ENCODE measurements around the gene BIRC5.

The BIRC5 gene

DNA sequence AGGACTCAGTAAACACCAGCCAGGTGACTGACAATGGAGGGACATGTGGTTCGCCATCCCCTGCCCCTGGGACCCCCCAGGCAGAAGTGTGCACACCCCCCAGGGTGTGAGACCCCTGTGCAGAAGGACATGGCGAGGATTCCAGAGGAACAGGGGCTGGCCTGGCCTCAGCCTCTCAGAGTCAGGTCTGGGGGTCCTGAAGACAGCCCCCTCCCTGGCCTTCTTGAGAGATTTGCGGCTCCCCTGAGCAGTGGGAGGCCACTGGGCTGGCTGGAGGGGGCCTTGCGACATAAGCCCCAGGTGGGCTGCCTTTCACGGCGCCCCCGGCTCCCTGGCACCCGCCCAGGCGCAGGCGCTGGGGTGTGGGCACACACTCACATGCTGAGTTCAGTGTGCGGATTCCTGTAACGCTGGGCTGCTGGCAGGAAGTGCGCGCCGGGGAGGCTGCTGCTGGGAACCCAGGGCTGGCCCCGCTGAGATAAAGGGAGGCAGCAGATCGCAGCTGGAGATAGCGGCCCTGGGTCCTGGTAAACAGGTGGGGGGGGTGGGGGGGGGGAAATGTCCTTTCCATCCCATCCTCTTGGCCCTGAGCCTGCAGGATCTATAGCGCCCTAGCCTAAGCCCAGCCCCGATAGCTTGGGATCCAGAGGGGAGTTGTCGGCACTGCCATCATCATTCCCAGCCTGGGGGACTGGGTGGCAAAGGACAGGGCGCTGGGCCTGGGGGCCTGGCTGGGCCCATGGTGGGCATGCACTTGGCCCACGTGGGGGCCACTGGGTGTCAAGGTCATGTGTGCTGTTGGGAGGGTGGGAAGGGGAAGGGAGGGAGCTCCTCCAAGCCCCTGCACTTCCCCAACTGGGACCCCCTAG, 44.5 kb downstream of the BIRC5 start:
- no peak for DNase-seq

DNA sequence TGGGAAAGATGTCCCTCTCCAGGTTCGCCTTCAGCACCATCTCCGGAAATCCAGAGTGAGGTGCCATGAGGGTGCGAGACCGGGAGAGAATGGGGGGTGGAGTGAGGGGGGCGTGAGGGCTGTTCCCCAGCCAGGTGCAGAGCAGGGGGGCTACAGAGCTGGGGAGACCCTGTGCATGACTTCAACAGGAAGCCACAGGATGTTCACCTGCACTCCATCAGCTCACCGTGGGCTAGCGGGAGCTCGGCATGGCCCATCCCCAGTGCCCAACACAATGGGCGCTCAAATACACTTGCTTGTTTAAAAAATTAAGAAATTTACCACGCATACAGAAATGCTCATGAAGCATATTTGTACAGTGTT, 45.1 kb downstream of the BIRC5 start:
- no peak for DNase-seq

DNA sequence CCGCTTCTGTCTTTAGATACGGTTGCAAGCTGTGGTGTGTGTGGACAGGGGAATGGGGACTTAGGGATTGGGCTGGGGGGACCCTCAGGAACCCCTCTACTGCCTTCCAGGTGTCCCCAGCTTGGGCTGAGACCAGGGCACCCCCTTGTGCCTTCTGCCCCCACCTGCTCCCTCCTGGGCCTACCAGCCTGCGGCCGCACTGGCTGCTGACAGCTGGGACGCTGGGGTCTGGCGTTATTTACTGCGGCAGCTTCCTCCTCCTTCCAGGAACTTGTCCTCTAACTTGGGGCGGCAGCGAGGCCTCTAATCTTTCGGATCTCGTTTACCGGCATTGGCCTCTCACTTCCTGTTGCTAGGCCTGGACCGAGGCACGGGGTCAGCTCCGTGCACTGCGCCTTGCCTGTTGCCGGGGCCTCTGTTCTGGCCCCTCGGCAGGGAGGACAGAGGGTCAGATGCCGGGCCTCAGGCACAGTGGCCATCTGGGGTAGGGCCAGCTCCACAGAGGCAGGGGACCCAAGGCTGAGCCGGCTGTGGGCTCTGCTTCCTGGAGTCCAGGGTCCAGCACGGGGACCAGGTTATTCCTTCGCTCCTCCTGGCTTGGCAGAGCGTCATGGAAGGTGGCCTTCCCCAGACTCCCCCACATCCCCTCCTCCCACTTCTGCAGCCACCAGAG, 49.1 kb downstream of the BIRC5 start:
- DNase-seq, result no peak

DNA sequence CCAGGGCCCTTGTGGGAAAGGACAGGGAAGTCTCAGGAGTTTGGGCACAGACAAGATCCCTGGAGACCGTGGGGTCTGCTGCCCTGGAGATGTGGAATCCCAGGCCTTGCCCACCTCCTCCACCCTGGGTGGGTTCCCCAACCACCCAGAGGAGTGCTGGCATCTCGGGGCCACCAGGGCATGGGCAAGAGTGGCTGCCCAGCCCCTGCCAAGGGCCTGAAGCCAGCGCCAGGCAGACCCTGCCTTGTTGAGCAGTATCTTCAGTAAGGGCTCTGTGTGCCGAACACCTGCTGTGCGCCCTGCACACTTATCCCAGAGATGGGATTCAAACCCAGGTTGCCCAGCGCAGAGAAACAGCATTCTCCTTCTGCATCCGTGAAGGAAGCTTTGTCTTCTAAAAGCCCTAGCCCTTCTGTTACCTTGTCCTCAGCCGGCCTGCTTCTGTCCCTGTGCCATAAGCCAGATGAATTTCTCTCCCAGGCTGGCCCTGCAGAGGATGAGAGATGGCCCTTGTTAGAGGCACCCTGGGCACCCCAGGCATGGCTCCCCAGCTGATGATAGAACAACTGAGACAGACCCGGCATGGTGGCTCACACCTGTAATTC, 49.8 kb downstream of the BIRC5 start:
- DNase-seq, result no peak

DNA sequence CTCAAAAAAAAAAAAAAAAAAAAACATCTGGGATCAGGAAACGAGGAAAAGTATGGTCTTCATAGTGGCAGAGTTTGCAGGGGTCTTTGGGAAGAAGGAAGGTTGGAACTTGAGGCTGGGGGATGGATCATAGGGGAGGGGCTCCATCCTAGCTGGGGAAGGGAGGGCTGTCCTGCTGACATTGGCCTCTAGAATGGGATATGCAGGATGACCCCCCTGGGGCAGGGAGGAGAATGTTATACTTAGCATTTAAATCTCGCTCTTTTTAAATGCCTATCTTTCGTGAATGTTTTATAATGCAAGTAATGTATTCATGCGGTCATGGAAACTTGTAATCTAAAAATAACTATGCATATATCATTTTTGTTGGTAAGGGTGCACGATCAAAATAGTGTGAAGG, 50.5 kb downstream of the BIRC5 start:
- DNase-seq, result no peak

DNA sequence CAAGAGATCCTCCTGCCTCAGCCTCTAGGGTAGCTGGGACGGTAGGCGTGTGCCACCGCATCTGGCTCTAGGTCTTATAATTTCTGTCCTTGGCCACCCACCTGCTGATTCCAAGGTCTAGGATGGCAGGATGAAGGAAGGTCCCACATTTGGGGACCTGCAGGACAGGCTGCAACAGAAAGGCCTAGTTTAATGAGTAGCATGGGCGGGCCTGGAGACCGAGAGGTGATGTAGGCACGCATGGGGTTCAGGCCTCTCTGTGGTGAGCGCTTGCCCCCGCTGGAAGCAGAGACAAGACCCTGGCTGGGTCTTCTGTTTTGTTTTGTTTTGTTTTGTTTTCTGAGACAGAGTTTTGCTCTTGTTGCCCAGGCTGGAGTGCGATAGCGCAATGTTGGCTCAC, 51.1 kb downstream of the BIRC5 start:
- DNase-seq, result no peak

DNA sequence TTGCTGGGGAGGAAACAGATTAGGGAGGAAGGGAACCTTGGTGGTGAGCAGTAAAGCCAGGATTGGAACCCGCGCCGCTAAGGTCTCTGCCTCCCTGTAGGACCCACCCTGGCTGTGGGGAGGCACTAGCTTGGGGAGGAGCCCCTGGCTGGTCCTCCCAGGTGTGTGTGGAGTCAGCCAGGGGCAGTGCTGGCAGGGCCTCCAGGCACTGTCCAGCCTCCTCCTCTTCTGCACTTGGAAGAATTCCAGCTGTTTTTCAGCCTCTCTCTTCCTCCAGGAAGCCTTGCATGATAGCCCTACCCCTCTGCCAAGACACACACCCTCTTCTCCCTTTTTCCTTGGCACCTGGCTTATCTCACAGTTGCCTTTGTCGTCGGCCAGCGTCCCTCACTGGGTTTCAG, 52.2 kb downstream of the BIRC5 start:
- no peak for DNase-seq

DNA sequence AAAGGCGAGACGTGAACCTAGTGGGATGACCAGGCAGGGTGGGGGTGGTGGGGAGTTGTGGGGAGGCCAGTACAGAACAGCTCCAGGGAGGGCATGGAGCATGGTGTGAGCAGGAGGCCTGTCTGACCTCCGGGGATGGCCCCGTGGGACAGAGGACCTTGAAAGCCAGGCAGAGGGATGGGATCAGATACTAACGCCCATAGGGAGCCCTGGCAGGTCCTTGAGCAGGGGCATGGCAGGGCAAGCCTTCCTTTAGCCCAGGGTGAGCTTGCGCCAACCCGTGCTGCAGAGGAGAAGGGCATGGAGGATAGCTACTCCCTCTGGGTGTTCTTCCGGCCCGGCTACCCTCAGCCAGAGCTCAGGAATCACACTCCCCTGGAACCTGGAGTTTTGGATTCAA, 52.7 kb downstream of the BIRC5 start:
- DNase-seq, result no peak

DNA sequence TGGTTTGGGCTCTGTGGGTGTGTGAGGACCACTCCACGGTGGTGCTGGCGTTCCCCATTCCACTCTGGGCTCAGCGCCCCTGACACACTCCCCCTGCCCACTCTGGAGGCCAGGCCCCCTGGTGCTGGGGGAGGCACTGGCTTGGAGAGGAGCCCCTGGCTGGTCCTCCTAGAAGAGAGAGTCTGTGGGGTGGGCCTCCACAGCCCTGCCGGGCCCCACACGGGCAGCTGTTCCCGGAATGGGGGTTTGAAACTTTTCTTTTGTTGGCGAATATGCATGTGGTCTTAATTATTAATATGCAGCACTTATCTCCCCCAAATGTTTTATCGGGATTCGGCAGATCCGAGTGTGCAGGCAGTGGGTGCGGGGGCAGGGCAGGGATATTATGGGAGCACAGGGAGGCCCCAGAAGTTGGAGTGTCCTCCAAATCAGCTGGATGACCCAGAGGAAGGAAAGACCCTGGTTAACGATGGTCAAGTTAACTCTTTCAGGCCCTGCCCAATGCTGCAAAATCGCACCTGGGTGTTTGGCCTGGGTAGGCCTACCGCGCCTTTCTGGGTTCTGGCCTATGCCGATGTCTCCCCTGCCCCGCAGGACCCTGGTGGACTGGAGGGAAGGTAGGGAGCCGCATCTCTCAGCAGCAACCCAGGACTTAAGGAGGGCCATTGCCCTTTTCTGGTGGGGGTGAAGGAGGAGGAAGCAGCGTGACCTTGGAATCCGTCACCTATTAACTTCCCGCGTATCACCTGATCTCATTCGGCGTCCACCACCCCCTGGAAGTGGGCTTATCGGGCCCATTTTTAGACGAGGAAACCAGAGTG, 53.4 kb downstream of the BIRC5 start:
- DNase-seq, result no peak

DNA sequence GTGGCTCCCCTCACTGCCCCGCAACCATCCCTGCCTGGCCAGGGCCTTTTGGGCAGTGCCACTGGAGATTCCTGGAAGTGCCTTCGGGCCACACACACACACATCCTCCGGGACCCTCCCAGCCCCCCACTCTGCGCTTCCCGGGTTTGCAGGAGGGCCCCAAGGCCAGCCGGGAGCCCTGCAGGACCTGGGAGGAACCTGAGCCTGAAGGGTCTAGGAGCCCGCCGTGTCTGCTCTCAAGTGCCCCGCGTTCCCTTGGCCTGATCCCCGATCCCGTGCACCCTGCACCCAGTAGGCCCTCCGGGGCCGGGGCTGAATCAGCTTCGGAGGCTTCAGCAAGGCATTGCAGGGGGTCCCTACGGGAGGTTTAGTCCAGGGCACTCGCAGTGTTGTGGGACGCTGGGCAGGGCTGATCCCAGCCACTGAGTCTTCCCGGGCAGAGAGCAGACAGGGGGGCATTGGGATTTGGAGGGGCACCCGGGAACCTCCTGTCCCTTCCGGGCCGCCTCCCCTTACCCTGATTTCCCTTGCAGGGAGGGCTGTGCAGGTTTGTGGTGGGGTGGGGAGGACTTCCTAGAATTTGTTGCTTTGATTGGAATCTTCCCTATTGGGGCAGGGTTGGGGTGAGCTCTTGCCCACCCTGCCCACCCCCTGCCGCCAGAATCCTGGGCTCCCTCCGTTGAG, 54.3 kb downstream of the BIRC5 start:
- no peak for DNase-seq

DNA sequence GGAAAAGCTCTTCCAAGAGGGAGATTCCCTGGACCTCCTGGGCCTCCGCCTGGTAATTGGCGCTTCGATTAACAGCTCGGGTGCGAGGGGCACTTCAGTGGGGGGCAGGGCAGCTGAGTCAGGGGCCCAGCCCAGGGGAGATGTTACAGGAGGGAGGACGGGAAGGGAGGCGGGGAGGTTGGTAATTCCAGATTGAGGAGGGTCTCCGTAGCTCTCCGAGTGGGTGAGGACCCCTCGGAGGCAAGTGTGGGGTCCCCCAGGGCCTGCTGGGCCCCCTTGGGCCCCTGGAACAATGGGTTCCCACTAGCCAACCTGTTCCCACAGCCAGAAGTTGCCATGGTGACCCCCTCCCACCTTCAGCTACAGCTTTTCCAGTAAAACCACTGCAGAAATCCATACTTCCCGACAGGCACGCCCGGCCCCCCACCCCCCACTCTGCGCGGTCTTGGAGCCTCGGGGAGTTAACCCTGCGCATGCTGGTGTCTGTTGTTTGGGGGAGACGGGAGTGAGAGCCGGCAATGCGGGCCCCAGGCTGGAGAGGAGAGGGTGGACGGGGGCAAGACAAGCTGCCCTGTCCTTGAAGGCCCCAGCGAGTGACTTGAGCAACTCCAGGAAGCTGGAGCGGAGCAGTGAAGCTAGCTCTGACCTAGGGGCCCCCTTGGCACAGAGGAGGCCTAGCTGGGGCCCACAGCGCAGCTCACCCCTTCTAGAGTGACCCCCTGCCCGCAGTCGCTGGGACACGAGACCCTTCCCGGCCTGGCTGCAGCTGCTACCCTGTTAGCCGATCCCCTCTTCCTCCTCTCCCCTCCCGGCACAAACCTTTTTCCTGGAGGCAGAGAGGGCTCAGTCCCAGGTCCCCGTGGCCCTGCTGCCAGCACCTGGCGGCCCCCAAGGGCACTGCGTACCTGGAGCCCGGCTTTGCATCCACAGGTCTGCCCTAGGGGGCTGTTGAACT, 55.2 kb downstream of the BIRC5 start:
- DNase-seq, result no peak

DNA sequence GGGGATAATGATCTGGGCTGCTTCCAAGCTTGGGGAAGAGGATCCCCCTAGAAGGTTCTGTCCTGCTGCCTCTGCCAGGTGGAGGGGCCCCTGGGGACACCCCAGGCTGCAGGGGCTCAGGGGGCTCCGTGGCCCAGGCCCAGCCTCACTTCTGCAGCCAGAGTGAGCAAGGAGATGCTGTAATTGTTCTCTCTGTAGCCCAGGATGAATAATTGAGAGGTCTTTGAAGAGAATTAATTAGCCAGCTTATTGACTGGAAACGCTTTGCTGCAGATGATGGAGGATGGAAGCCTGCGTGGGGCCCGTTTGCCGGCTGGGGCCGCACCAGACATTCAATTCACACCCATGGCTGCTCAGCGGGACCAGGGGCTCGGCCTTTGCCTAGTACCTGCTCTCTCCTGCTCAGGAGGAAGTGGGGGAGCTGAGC, 55.9 kb downstream of the BIRC5 start:
- DNase-seq, result no peak

DNA sequence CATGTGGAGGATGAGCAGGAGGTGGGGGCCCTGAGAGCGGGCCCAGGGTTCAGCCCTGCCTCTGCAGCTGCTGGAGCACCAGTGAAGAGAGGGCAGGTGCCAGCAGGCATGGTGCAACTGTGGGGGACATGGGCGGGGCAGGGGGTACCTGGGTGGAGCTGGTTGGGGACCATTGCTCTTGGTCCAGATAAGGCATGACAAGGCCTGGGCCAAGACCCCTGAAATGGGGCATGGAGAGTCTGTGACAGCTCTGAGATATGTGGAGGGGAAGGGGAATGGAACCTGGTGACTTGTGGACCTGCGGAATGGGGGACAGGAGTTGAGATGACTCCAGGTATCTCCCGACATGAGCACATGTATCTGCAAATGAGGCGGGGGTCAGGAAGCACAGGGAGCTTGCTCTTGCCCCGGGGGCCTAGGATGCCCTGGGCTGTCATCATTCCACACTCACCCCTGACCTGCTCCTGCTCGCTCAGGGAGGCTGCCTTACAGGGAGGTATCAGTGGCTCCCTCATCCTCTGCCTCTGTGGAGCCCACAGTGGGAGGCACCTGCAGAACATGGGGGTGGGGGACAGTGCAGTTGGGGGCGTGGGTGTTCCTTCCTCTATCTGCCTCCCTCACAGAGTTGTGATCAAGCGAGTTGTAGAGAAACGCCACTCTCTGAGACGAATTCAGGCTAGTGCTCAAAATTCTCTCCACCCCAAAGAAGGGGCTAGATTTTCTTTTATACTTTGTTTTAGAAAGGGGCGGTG, 57.5 kb downstream of the BIRC5 start:
- no peak for DNase-seq

DNA sequence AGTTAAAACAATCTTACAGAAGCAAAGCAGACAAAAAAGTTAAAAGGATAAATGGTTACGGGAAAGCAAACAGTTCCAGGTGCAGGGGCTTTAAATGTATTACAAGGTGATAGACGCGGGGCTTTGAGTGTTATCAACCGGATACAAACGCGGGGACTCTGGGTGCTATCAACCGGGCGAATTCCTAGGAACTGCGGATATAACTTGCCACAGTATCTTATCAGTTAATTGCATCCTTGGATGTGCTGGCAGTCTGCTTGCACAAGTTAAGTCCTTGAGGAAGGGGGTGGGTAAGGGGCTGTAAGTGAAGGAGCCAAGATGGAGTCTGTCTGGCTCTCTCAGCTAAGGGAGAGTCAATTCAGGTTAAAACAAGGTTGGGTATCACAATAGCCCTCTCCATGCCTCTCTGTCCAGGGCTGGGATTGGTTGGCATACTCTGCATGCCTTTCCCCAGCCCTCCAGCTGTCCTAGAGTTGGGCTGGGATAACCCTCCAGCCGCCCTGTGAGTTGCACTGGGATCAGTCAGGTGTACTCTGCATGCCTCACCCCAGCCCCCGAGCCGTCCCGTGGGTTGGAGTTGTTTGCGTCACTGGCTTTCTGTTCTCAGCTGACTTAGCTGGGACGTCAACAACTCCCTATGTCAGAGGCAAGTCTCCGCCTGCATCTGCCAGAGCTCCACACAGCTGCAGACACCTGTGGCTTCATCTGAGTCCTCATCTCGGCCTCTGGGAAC, 58.3 kb downstream of the BIRC5 start:
- DNase-seq, result peak; percentile 59

DNA sequence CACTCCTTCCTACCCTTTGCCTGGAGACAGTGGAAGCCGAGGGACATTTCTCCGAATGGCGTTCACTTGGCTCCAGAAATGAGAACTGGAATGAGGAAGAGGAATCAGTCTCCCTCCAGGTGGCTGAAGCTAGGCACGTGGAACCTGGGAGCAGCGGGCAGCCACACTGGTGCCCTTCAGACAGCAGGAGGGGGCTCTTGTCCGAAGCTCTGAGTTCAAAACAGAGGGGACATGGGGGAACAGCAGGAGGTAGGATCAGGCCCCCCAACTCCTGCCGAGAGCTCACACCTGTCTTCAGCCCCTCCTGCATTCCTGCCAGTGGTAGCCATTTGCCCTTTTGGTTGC, 58.8 kb downstream of the BIRC5 start:
- DNase-seq, result no peak

DNA sequence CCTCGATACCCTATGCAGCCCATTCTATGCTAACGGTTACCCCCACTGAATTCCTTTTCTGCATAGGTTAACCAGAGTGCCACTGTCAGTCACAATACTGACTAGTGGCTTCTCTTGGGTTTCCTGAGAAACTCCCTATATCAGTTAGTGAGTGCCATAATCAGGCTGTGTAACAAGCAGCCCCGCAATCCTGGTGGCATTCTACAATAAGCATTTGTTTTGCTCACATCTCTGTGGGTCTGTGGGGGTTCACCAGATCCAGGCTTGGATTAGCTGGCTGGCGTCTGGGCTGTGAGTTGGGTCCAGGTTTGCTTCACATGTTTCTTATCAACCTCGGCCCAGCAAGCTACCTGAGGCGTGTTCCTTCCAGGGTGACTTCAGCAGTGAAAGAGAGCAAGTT, 59.8 kb downstream of the BIRC5 start:
- no peak for DNase-seq
